SK-N-SH treated with all-trans-retinoic acid at 6 μM for 48 hours (cell line): ENCODE measurements around the gene ZNF346.

ENCODE experiments used
- ATAC-seq: fragments of 200-7000 bp; cut with Tn5 transposase; 3 replicates; pipeline ENCODE4 v1.9.1; 2020; ENCODE audit warnings: mild to moderate bottlenecking, moderate library complexity
- ARNTL ChIP-seq: fragments of 450-650 bp; formaldehyde crosslinking; IDR thresholded peaks from 2 replicates; pipeline ENCODE4 v1.5.0; 2020; ENCODE audit warnings: low read depth, mild to moderate bottlenecking, moderate library complexity, borderline replicate concordance
- BACH2 ChIP-seq: fragments of 250-450 bp; sonication (Bioruptor Pico); IDR thresholded peaks from 2 replicates; pipeline ENCODE4 v1.9.0; 2021; ENCODE audit warnings: mild to moderate bottlenecking, borderline replicate concordance
- CSDC2 ChIP-seq: fragments of 250-450 bp; sonication (Bioruptor Pico); IDR thresholded peaks from 2 replicates; pipeline ENCODE4 v1.5.0; 2020; ENCODE audit warnings: mild to moderate bottlenecking, moderate library complexity
- CSRNP3 ChIP-seq: fragments of 250-450 bp; sonication (Bioruptor Pico); IDR thresholded peaks from 2 replicates; pipeline ENCODE4 v1.5.1; 2021; ENCODE audit warnings: mild to moderate bottlenecking, moderate library complexity
- ESRRG ChIP-seq: fragments of 250-450 bp; sonication (Bioruptor Pico); IDR thresholded peaks from 2 replicates; pipeline ENCODE4 v1.6.1; 2021; ENCODE audit warnings: mild to moderate bottlenecking
- GLIS3 ChIP-seq: fragments of 250-450 bp; sonication (Bioruptor Pico); IDR thresholded peaks from 2 replicates; pipeline ENCODE4 v1.5.0; 2020; ENCODE audit warnings: mild to moderate bottlenecking, moderate library complexity
- ISL1 ChIP-seq: fragments of 250-450 bp; sonication (Bioruptor Pico); IDR thresholded peaks from 2 replicates; pipeline ENCODE4 v2.1.2; 2022; ENCODE audit warnings: mild to moderate bottlenecking, moderate library complexity
- OSR1 ChIP-seq: fragments of 250-450 bp; sonication (Bioruptor Pico); IDR thresholded peaks from 2 replicates; pipeline ENCODE4 v1.8.0; 2022; ENCODE audit warnings: moderate library complexity, mild to moderate bottlenecking, inconsistent platforms
- PPARA ChIP-seq: fragments of 250-450 bp; sonication (Bioruptor Pico); IDR thresholded peaks from 2 replicates; pipeline ENCODE4 v1.5.0; 2020; ENCODE audit warnings: mild to moderate bottlenecking, borderline replicate concordance
- RARB ChIP-seq: fragments of 250-450 bp; sonication (Bioruptor Pico); IDR thresholded peaks from 2 replicates; pipeline ENCODE4 v1.8.0; 2021; ENCODE audit warnings: mild to moderate bottlenecking, moderate library complexity
- SNAI2 ChIP-seq: fragments of 250-450 bp; sonication (Bioruptor Pico); IDR thresholded peaks from 2 replicates; pipeline ENCODE4 v1.5.0; 2020; ENCODE audit warnings: mild to moderate bottlenecking, moderate library complexity
- TCF4 ChIP-seq: fragments of 250-450 bp; sonication (Bioruptor Pico); IDR thresholded peaks from 2 replicates; pipeline ENCODE4 v1.8.0; 2021; ENCODE audit warnings: mild to moderate bottlenecking, moderate library complexity, borderline replicate concordance
- TOX ChIP-seq: fragments of 250-450 bp; sonication (Bioruptor Pico); IDR thresholded peaks from 2 replicates; pipeline ENCODE4 v1.8.0; 2021; ENCODE audit warnings: mild to moderate bottlenecking, moderate library complexity, borderline replicate concordance
- ZC3H10 ChIP-seq: fragments of 250-450 bp; sonication (Bioruptor Pico); IDR thresholded peaks from 2 replicates; pipeline ENCODE4 v1.5.1; 2021; ENCODE audit warnings: mild to moderate bottlenecking, moderate library complexity
- ZFP3 ChIP-seq: fragments of 250-450 bp; sonication (Bioruptor Pico); IDR thresholded peaks from 2 replicates; pipeline ENCODE4 v1.5.0; 2020; ENCODE audit warnings: mild to moderate bottlenecking, moderate library complexity
- ZNF565 ChIP-seq: fragments of 450-650 bp; formaldehyde crosslinking; conservative IDR thresholded peaks from 2 replicates; pipeline ENCODE4 v1.5.0; 2020; ENCODE audit warnings: low read depth, mild to moderate bottlenecking, moderate library complexity
- ZNF70 ChIP-seq: fragments of 450-650 bp; formaldehyde crosslinking; IDR thresholded peaks from 2 replicates; pipeline ENCODE4 v1.5.0; 2020; ENCODE audit warnings: mild to moderate bottlenecking, moderate library complexity
- ZNF8 ChIP-seq: fragments of 450-650 bp; formaldehyde crosslinking; IDR thresholded peaks from 2 replicates; pipeline ENCODE4 v1.5.0; 2020; ENCODE audit warnings: mild to moderate bottlenecking, moderate library complexity
- TF ChIP-seq, protein P1 (sequence below): fragments of 250-450 bp; sonication (Bioruptor Pico); IDR thresholded peaks from 2 replicates; pipeline ENCODE4 v1.8.0; 2020; ENCODE audit warnings: mild to moderate bottlenecking, moderate library complexity, borderline replicate concordance
- TF ChIP-seq, protein P2 (sequence below): fragments of 250-450 bp; sonication (Bioruptor Pico); IDR thresholded peaks from 2 replicates; pipeline ENCODE4 v1.5.0; 2020; ENCODE audit warnings: mild to moderate bottlenecking, moderate library complexity
- TF ChIP-seq, protein P3 (sequence below): fragments of 250-450 bp; sonication (Bioruptor Pico); IDR thresholded peaks from 2 replicates; pipeline ENCODE4 v1.5.1; 2020; ENCODE audit warnings: low read depth, mild to moderate bottlenecking, moderate library complexity

The ZNF346 gene

DNA sequence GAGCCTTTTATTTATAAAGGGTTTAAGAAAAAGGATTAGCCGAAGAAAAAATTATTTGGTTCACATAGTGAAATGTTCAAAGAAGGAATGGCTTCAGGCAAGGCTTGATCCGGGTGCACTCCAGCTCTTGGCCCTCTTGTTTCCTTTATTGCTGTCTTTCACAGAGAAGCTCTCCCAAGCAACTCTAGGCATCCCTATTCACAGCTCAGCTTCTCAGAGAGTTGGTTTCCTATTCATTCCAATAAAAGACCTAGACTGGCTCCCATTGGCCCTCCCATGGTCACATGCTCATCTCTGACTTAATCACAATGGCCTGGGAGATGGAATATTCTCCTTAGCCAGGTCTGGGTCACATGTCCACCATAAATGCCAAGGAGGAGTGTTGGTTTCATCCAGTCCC is 54.8 kb downstream of the ZNF346 start (continued):
- no peak for TF ChIP-seq CSRNP3
- no peak for TF ChIP-seq TOX (CRISPR knock-in tag)
- no peak for TF ChIP-seq SNAI2
- TF ChIP-seq ESRRG (CRISPR knock-in tag): no peak
- TF ChIP-seq PPARA (CRISPR knock-in tag): no peak
- no peak for TF ChIP-seq ARNTL (CRISPR knock-in tag)
- no peak for TF ChIP-seq ZNF70 (CRISPR knock-in tag)
- TF ChIP-seq TCF4 (CRISPR knock-in tag): no peak
- TF ChIP-seq, protein P1, sequence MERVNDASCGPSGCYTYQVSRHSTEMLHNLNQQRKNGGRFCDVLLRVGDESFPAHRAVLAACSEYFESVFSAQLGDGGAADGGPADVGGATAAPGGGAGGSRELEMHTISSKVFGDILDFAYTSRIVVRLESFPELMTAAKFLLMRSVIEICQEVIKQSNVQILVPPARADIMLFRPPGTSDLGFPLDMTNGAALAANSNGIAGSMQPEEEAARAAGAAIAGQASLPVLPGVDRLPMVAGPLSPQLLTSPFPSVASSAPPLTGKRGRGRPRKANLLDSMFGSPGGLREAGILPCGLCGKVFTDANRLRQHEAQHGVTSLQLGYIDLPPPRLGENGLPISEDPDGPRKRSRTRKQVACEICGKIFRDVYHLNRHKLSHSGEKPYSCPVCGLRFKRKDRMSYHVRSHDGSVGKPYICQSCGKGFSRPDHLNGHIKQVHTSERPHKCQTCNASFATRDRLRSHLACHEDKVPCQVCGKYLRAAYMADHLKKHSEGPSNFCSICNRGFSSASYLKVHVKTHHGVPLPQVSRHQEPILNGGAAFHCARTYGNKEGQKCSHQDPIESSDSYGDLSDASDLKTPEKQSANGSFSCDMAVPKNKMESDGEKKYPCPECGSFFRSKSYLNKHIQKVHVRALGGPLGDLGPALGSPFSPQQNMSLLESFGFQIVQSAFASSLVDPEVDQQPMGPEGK (CRISPR knock-in tag): no peak
- TF ChIP-seq ZFP3 (CRISPR knock-in tag): no peak

DNA sequence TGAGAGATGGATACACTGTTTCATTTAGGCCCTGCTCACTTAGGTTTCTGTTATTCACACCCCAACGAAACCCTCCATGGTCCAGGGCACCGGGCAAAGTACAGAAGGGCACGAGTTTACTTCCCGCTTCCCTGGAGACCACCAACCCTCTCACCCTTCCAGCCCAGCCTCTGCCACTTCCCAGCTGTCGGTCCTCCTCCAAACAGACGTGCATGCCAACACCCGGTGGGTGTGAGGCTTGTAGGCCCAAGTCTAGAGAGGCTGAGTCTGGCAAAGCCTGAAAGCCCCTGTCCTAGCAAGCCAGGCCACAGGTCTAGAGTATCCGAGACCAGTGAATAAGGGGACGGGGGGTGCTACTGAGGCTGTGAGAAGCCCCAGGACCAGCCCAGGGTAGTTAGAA is 57.1 kb downstream of the ZNF346 start:
- TF ChIP-seq PPARA (CRISPR knock-in tag) (no peak), TOX (CRISPR knock-in tag) (no peak), BACH2 (no peak)
- ATAC-seq: no peak

DNA sequence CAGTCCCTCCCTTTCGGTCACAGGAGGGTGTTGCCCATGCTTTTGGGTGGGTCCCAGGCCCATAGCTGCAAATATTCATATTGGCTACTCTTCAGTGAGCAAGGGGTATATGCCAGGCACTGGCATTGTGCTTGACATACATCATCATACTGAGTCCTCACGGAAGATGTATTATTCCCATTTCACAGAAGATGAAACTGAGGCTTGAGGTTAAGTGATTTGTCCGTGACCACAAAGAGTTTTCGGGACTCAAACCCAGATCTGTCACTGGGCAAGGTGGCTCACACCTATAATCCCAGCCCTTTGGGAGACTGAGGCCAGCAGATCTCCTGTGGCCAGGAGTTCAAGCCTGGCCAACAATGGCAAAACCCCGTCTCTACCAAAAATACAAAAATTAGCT is 57.8 kb downstream of the ZNF346 start:
- TF ChIP-seq ARNTL (CRISPR knock-in tag): no peak
- no peak for TF ChIP-seq RARB
- no peak for TF ChIP-seq CSRNP3
- TF ChIP-seq, protein P2, sequence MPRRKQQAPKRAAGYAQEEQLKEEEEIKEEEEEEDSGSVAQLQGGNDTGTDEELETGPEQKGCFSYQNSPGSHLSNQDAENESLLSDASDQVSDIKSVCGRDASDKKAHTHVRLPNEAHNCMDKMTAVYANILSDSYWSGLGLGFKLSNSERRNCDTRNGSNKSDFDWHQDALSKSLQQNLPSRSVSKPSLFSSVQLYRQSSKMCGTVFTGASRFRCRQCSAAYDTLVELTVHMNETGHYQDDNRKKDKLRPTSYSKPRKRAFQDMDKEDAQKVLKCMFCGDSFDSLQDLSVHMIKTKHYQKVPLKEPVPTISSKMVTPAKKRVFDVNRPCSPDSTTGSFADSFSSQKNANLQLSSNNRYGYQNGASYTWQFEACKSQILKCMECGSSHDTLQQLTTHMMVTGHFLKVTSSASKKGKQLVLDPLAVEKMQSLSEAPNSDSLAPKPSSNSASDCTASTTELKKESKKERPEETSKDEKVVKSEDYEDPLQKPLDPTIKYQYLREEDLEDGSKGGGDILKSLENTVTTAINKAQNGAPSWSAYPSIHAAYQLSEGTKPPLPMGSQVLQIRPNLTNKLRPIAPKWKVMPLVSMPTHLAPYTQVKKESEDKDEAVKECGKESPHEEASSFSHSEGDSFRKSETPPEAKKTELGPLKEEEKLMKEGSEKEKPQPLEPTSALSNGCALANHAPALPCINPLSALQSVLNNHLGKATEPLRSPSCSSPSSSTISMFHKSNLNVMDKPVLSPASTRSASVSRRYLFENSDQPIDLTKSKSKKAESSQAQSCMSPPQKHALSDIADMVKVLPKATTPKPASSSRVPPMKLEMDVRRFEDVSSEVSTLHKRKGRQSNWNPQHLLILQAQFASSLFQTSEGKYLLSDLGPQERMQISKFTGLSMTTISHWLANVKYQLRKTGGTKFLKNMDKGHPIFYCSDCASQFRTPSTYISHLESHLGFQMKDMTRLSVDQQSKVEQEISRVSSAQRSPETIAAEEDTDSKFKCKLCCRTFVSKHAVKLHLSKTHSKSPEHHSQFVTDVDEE (CRISPR knock-in tag): no peak
- no peak for TF ChIP-seq ZNF8 (CRISPR knock-in tag)
- no peak for TF ChIP-seq ESRRG (CRISPR knock-in tag)
- no peak for TF ChIP-seq ISL1 (CRISPR knock-in tag)
- no peak for TF ChIP-seq ZC3H10
- TF ChIP-seq PPARA (CRISPR knock-in tag): no peak
- TF ChIP-seq OSR1 (CRISPR knock-in tag): no peak
- TF ChIP-seq, protein P3, sequence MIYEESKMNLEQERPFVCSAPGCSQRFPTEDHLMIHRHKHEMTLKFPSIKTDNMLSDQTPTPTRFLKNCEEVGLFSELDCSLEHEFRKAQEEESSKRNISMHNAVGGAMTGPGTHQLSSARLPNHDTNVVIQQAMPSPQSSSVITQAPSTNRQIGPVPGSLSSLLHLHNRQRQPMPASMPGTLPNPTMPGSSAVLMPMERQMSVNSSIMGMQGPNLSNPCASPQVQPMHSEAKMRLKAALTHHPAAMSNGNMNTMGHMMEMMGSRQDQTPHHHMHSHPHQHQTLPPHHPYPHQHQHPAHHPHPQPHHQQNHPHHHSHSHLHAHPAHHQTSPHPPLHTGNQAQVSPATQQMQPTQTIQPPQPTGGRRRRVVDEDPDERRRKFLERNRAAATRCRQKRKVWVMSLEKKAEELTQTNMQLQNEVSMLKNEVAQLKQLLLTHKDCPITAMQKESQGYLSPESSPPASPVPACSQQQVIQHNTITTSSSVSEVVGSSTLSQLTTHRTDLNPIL: no peak
- no peak for ATAC-seq

- no peak for ATAC-seq
- TF ChIP-seq, protein P1 (CRISPR knock-in tag): no peak
- TF ChIP-seq ZNF565 (CRISPR knock-in tag): no peak
- TF ChIP-seq, protein P3: no peak
- no peak for TF ChIP-seq GLIS3 (CRISPR knock-in tag)
- TF ChIP-seq CSDC2 (CRISPR knock-in tag): no peak
- TF ChIP-seq RARB: no peak
- no peak for TF ChIP-seq ZFP3 (CRISPR knock-in tag)
- no peak for TF ChIP-seq ISL1 (CRISPR knock-in tag)
- TF ChIP-seq SNAI2: no peak
- TF ChIP-seq PPARA (CRISPR knock-in tag): no peak
- no peak for TF ChIP-seq BACH2
- TF ChIP-seq CSRNP3: no peak
- TF ChIP-seq TCF4 (CRISPR knock-in tag): no peak
Measured at GRCh38 chr5:177081859-177082258, 59.4 kb downstream of the ZNF346 start.
